Stimulated activated CD8-positive, alpha-beta memory T cell treated with anti-CD3 and anti-CD28 coated beads, Interleukin-2, amount 100 ng/mL, for 48 hours (primary cell): ENCODE results near the gene TBC1D9.
"Not testable (repeated sequence)": the region's sequence is repeated elsewhere in the genome, so short reads cannot be mapped to it uniquely, and the experiment has no call there.

Experiments
- DNase-seq, 2 donors: peaks; one replicate each; pipeline ENCODE4 v3.0.0-alpha.2; 2020; ENCODE audit warnings: low read depth in 2 of 2

TBC1D9 gene

GRCh38 chr4:140753329-140753728, 2.9 kb downstream of the TBC1D9 start:
- no peak for DNase-seq

- DNase-seq: no peak
Observed at GRCh38 chr4:140752291-140753068, 3.7 kb downstream of the TBC1D9 start.

DNA sequence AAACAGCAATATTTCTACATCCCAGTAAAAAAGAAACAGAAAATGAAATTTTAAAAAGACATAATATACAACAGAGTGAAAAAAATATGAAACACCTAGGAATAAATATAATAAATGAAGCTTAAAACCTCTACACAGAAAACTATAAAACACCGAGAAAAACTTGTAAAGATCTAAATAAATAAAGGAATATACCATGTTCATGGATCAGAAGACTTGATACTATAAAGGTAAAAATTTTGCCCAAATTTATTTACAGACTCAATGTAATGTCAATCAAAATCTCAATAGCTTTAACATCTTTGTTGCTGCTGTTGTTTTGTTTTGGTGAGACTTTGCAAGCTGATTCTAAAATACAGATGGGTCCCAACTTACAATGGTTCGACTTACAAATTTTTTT, 5.7 kb downstream of the TBC1D9 start:
- no peak for DNase-seq

DNA sequence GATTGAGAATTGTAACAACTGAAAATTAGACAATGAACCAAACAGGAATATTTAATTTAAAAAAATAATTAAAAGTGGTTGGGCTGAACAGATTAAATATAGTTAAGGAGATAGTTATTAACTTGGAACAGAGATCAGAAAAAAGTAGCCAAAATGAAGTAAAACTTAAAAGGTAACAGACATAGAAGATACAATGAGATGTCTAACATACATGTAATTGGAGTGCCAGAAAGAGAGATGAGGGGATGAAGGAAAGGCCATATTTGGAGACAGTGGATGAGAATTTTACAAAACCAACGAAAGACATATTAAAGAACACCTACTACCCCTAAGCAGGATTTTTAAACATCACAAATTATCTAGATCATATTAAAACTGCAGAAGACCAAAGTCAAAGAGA, 8.0 kb downstream of the TBC1D9 start:
- DNase-seq: no peak

- not testable (repeated sequence) for DNase-seq
Observed at GRCh38 chr4:140746546-140746945, 9.6 kb downstream of the TBC1D9 start.

- DNase-seq: no peak
Observed at GRCh38 chr4:140744421-140744820, 11.8 kb downstream of the TBC1D9 start.

GRCh38 chr4:140743194-140743931, 12.8 kb downstream of the TBC1D9 start:
- no peak for DNase-seq

DNA sequence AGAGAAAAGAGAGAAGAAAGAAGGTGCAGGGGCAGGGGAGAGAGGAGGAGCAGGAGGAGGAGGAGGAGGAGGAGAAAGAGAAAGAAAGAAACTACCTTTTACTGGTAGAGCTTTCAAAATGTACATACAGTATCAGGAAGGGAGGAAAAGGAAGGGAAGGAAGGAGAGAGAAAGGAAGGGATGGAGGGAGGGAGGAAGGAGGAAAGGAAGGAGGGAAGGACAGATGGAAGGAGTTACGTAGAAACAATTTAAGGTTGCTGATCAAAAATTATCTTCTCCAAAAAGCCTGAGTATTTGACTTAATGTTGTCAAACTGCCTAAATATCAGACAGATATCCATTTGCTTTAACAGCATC, 13.4 kb downstream of the TBC1D9 start:
- no peak for DNase-seq

DNA sequence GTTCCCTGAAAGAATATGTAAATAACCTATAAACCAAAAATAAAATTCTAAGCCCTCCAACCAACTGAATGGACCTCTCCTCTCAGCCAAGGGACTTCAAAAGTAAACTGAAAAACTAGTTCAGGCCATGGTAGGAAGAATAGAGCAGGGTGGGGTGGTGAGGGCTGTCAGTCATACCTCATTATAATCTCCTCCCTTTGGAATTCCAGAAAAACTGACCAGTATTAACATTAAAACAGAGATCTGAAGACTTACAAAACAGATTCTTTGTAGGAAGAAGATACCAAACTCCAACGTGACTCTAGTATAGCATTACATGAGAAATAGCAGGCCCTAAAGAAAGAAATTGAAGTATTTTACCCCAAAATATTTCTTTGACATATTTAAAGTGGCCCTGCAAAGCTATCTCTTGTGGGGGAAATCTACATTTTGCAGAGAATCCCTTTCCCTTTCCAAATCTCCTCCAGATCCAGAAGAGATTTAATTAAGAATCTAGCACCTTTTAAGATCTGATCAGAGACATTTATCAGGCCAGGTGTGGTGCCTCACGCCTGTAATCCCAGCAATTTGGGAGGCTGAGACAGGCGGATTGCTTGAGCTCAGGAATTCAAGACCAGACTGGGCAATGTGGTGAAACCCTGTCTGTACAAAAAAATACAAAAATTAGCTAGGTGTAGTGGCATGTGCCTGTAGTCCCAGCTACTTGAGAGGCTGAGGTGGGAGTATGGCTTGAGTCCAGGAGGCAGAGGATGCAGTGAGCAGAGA, 15.1 kb downstream of the TBC1D9 start:
- no peak for DNase-seq

GRCh38 chr4:140740422-140740821, 15.8 kb downstream of the TBC1D9 start:
- DNase-seq: no peak

DNA sequence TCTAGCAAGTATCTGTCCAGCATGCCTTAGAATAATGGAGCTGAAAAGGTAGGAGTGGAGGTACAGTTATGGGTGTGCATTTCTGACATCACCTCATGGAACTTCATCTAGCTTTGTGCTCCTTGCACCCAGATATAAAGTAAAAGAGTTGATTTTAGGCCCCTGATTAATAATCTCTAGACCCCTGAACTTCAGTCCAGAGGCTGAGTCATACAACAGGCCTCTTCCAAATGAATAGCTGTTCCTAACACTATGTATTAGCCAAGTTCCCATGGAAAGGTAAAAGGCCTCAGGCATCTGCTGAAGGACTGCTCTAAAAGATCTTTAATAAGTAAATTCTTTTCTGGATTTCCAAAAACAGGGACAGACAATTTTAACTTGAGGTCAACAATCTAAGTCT, 16.2 kb downstream of the TBC1D9 start:
- DNase-seq: no peak

GRCh38 chr4:140738139-140738538, 18.0 kb downstream of the TBC1D9 start:
- DNase-seq: no peak

DNA sequence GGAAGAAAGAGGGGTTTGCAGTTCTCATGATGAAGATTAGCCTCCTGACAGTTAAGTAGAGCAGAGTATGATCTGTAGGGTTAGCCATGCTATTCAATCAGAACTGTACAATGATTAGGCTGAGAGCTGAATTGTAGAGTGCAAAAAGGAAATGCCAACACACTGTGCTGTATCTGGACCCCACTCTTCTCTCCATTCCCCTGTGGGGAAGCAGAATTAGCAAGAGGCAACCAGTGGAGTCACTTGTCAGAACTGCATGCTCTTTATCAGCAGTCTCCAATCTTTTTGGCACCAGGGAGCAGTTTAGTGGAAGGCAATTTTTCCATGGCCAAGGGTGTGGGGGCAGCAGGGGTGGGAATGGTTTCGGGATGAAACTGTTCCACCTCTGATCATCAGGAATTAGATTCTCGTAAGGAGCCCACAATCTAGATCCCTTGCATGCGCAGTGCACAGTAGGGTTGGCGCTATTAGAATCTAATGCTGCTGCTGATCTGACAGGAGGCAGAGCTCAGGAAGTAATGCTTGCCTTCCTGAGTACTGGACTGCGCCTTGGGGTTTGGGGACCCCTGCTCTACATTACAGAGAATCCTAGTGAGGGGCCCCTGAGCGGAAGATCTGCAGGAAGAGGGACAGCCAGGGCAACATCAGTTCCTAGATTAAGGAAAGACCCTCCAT, 19.4 kb downstream of the TBC1D9 start:
- no peak for DNase-seq

DNA sequence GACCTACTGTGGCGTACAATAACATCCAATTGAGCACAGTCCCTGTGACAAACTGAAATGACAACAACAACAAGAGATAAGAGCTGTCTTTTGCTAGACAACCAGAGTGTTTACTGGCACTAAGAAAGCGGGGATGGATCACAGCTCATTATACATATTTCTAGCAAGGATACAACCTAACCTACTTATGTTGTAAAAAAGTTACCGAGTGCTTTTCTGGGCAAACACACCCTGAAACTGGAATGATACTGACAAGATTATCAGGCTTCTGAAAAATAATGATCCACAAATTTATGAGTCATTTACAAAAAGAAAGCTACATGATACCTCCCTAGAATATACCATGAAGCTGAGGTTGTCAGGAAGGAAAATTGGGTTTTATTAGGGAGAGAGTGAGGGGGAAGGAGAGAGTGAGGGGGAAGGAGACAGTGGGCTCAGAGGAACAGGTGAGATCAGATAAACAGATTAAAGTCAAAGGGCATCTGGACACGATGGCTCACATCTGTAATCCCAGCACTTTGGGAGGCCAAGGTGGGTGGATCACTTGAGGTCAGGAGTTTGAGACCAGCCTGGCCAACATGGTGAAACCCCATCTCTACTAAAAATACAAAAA, 20.3 kb downstream of the TBC1D9 start:
- no peak for DNase-seq

- no peak for DNase-seq
Observed at GRCh38 chr4:140735317-140735716, 20.9 kb downstream of the TBC1D9 start.

DNA sequence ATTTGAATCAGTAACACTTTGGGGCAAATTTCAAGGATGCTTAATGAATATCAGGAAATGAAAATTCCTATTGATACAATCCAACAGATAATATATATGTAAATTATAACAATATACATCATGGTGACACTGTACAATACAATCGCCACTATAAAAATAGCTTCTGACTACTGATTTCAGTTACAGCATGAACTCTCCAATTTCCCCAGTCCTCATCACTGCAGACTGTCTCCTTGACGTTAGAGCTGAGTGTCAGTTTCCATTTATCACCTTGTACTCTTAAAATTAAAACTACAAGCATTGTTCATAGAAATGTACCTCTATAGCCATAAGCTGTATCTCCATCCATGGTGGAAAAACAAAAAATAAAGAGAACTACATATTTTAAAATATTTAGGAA, 23.4 kb downstream of the TBC1D9 start:
- DNase-seq: no peak

DNA sequence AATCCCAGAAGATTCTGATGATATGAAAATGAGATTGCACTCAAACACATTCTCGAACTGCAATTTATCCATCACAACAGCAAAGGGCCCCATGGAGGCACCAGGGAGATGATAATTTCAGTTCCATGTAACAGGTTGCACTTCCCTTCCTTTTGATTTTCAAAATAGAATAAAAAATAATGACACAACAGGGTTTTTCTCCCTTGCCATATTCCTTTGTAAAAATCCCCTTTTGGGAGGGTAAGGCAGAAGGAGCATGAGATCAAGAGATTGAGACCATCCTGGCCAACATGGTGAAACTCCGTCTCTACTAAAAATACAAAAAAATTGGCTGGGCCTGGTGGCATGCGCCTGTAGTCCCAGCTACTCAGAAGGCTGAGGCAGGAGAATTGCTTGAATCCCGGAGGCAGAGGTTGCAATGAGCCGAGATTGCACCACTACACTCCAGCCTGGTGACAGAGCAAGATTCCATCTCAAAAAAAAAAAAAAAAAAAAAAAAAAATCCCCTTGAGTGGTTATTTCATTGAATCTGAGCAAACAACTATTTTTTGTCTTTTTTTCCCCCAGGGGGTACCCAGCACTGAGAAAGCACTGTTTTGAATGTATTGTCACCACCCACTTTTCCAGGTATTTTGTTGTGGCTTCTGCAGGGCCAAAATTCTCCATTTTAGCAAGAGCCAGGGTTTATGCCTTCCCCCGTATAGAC, 26.7 kb downstream of the TBC1D9 start:
- DNase-seq: no peak

GRCh38 chr4:140726776-140727500, 29.2 kb downstream of the TBC1D9 start:
- no peak for DNase-seq

GRCh38 chr4:140725556-140725955, 30.6 kb downstream of the TBC1D9 start:
- DNase-seq: no peak

DNA sequence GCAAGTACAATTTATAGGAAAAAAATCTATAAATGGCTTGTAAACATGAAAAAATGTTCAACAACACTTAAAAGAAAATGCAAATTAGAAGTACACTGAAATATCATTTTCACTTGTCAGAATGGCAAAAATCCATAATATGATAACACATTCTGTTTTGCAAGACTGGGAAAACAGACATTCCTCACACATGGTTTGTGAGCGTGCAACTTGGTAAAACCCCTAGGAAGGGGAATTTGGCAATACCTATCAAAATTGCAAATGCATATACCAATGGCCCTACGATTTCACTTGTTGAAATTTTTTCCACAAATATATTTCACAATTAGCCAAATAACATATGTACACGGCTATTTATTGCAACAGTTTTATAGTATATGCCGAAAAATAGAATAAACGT, 31.4 kb downstream of the TBC1D9 start:
- DNase-seq: no peak
